ENCODE results near the gene SYTL3.

GRCh38 chr6:158739673-158740072 lies 89.8 kb downstream of the SYTL3 start:
- TF ChIP-seq EP300 (IDR thresholded peaks at IDR 0.05) (no peak), CTCF (IDR thresholded peaks at IDR 0.05) (no peak), POLR2A (IDR thresholded peaks at IDR 0.05; ENCODE audit: low read depth) (no peak), POLR2AphosphoS5 (IDR thresholded peaks at IDR 0.05) (no peak)
